HCEC 1CT (cell line): ENCODE data around the gene CRACR2A.

ENCODE experiments used
- DNase-seq: peaks from one replicate; pipeline ENCODE4 v3.0.0-alpha.2; 2017

CRACR2A gene

GRCh38 chr12:3592856-3593625 lies 159.9 kb downstream of the CRACR2A start:
- DNase-seq, result no peak

GRCh38 chr12:3589745-3590144 lies 163.2 kb downstream of the CRACR2A start:
- DNase-seq, result no peak

DNA sequence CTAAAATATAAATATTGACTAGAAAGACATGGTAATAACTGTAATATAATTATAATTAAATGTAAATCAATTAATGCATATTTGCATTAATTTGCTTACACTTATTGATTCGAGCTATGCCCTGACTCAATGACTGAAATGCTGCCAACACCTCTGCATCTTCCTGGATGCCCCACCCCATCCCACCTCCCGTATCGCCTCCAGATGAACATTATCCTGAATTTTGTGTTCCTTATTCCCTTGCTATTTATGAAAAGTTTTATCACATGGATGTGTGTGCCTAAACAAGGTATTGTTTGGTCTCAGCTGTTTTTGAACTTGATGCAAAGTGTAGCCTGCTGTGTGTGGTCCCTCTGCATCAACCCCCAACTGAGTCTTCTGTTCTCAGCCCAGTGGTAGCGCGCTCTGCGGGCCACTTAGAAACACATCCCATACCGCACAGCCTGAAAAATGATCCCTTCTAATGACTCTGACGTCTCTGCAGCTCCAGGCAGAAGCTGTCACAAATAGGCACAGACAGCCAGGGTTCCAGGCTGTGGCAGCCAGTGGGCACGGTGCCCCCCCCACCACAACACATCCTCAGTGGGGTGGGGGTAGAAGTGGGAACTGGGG lies 165.4 kb downstream of the CRACR2A start:
- no peak for DNase-seq

- no peak for DNase-seq
Measured at GRCh38 chr12:3583656-3584334, 169.1 kb downstream of the CRACR2A start.

GRCh38 chr12:3580094-3580749 lies 172.7 kb downstream of the CRACR2A start:
- no peak for DNase-seq

GRCh38 chr12:3579446-3580093 lies 173.3 kb downstream of the CRACR2A start:
- DNase-seq, result no peak

- DNase-seq, result no peak
Measured at GRCh38 chr12:3578557-3578956, 174.4 kb downstream of the CRACR2A start.

GRCh38 chr12:3576891-3577290 lies 176.0 kb downstream of the CRACR2A start:
- DNase-seq, result no peak

GRCh38 chr12:3574986-3575385 lies 177.9 kb downstream of the CRACR2A start:
- DNase-seq, result no peak

DNA sequence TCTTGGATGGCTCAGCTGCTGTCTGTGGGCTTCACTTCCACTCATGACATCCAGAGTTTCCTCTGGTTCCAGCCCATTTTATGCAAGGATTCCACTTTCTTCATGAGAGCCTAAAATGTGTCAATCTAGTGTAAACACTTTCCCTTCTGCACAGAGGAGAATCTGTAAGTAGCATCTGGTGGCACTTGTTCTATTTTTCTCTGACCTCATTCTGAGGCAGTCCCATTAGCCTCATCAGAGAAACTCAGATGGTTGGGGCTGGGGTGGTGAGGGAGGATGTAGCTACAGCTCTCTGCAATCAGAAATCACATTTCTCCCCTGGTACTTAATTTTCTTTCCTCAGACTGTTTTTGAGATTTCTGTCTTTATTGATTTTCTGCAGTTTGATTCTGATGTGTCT lies 180.3 kb downstream of the CRACR2A start:
- DNase-seq, result no peak

DNA sequence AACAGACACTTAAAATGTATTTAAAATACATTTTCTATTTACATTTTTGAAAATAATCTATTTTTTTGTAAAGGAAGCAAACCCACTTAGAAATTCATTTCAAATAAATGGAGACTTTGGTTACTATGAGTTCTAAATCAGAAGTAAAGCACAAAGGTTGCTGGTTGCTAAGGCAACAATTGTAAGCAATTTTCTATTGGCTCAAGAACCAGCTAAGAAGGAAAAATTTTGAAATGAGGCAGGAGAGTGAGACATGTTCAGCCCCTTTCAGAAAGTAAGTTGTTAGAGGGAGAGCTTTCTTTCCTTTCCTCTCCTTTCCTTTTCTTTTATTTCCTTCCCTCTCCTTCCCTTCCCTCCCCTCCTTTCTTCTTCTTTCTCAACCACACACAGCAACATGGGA lies 181.2 kb downstream of the CRACR2A start:
- DNase-seq, result no peak

- no peak for DNase-seq
Measured at GRCh38 chr12:3571323-3571722, 181.6 kb downstream of the CRACR2A start.

GRCh38 chr12:3568695-3569094 lies 184.2 kb downstream of the CRACR2A start:
- DNase-seq, result no peak

- DNase-seq, result peak; percentile 9
Measured at GRCh38 chr12:3565985-3566384, 186.9 kb downstream of the CRACR2A start.
